NCI-H748 treated with DMSO at 0.1 percent for 48 hours (cell line): ENCODE results near the gene C6orf141.

Experiments used
- DNase-seq: peaks from one replicate; lab custom pipeline; 2025; lab: John Stamatoyannopoulos, UW

C6orf141 gene

GRCh38 chr6:49539102-49539501 is 11.4 kb upstream of the C6orf141 start:
- DNase-seq = no peak

- no peak for DNase-seq
Measured at GRCh38 chr6:49540614-49541013, 9.9 kb upstream of the C6orf141 start.

- peak; percentile 47 for DNase-seq
Measured at GRCh38 chr6:49541210-49541724, 9.2 kb upstream of the C6orf141 start.

GRCh38 chr6:49541936-49542335 is 8.5 kb upstream of the C6orf141 start:
- no peak for DNase-seq

GRCh38 chr6:49543087-49543858 is 7.2 kb upstream of the C6orf141 start:
- DNase-seq = no peak

- no peak for DNase-seq
Measured at GRCh38 chr6:49546331-49546730, 4.1 kb upstream of the C6orf141 start.

GRCh38 chr6:49548613-49549304 is 1.7 kb upstream of the C6orf141 start:
- DNase-seq = no peak

- no peak for DNase-seq
Measured at GRCh38 chr6:49549691-49550491, 577 bp upstream of the C6orf141 start.

- peak; percentile 50 for DNase-seq
Measured at GRCh38 chr6:49551078-49551865, 804 bp downstream of the C6orf141 start.

GRCh38 chr6:49551866-49552129 is 1.3 kb downstream of the C6orf141 start:
- DNase-seq = no peak

GRCh38 chr6:49552596-49552995 is 2.1 kb downstream of the C6orf141 start:
- DNase-seq = no peak

- no peak for DNase-seq
Measured at GRCh38 chr6:49553384-49553783, 2.9 kb downstream of the C6orf141 start.

- no peak for DNase-seq
Measured at GRCh38 chr6:49555951-49556350, 5.5 kb downstream of the C6orf141 start.

GRCh38 chr6:49556429-49556837 is 6.0 kb downstream of the C6orf141 start:
- peak; percentile 92 for DNase-seq

- DNase-seq = no peak
Measured at GRCh38 chr6:49557177-49557576, 6.7 kb downstream of the C6orf141 start.

- DNase-seq = no peak
Measured at GRCh38 chr6:49558238-49558637, 7.8 kb downstream of the C6orf141 start.

GRCh38 chr6:49563006-49563886 is 12.8 kb downstream of the C6orf141 start:
- no peak for DNase-seq

- no peak for DNase-seq
Measured at GRCh38 chr6:49564552-49564951, 14.1 kb downstream of the C6orf141 start.

- no peak for DNase-seq
Measured at GRCh38 chr6:49565261-49565660, 14.8 kb downstream of the C6orf141 start.

GRCh38 chr6:49565855-49566254 is 15.4 kb downstream of the C6orf141 start:
- DNase-seq = no peak
